ENCODE data around the gene NPHP3.
"Not testable (repeated sequence)": the region's sequence is repeated elsewhere in the genome, so short reads cannot be mapped to it uniquely, and the experiment has no call there.

NPHP3 gene
- 5.1 to 36.2 (median 25.9) reads per million in 3 experiments for total RNA-seq

- peak; percentile 83 for DNase-seq
Measured at GRCh38 chr3:132722165-132723023, at the start of gene NPHP3. Gene NPHP3 (minus strand): TSS chr3:132722409. CDS start chr3:132722355, 54 bp downstream.

- DNase-seq = no peak
Measured at GRCh38 chr3:132758740-132759139, 36.5 kb upstream of the NPHP3 start.

GRCh38 chr3:132756108-132756650 is 34.0 kb upstream of the NPHP3 start:
- DNase-seq = no peak

- DNase-seq = no peak
Measured at GRCh38 chr3:132753946-132754345, 31.7 kb upstream of the NPHP3 start.

- DNase-seq = no peak
Measured at GRCh38 chr3:132749786-132750185, 27.6 kb upstream of the NPHP3 start.

GRCh38 chr3:132746720-132747119 is 24.5 kb upstream of the NPHP3 start:
- DNase-seq = not testable (repeated sequence)

GRCh38 chr3:132738314-132738713 is 16.1 kb upstream of the NPHP3 start:
- no peak for DNase-seq

- no peak for DNase-seq
Measured at GRCh38 chr3:132735589-132735988, 13.4 kb upstream of the NPHP3 start.

- no peak for DNase-seq
Measured at GRCh38 chr3:132730891-132731580, 8.8 kb upstream of the NPHP3 start.

- DNase-seq = peak; percentile 59
Measured at GRCh38 chr3:132726341-132726823, 4.2 kb upstream of the NPHP3 start.

- DNase-seq = no peak
Measured at GRCh38 chr3:132723024-132723950, 1.1 kb upstream of the NPHP3 start.

GRCh38 chr3:132721479-132722164 is 587 bp downstream of the NPHP3 start:
- no peak for DNase-seq

GRCh38 chr3:132720228-132720627 is 2.0 kb downstream of the NPHP3 start:
- DNase-seq = no peak

- DNase-seq = no peak
Measured at GRCh38 chr3:132716372-132716771, 5.8 kb downstream of the NPHP3 start.

- no peak for DNase-seq
Measured at GRCh38 chr3:132713977-132714727, 8.1 kb downstream of the NPHP3 start.

GRCh38 chr3:132710311-132710710 is 11.9 kb downstream of the NPHP3 start:
- no peak for DNase-seq

GRCh38 chr3:132709761-132710160 is 12.4 kb downstream of the NPHP3 start:
- DNase-seq = no peak

GRCh38 chr3:132703733-132704132 is 18.5 kb downstream of the NPHP3 start:
- no peak for DNase-seq

- DNase-seq = no peak
Measured at GRCh38 chr3:132695422-132695821, 26.8 kb downstream of the NPHP3 start.

- no peak for DNase-seq
Measured at GRCh38 chr3:132694991-132695390, 27.2 kb downstream of the NPHP3 start.

GRCh38 chr3:132690040-132690439 is 32.2 kb downstream of the NPHP3 start:
- no peak for DNase-seq

Measured in central memory CD4-positive, alpha-beta T cell (primary cell).